CD4-positive, alpha-beta T cell (primary cell): Measurements from ENCODE around the gene CD96. TPM values are rescaled to one million over a fixed set of nuclear protein-coding genes. Genes with fewer than 3 reads are reported as not detected.
A peak's percentile ranks its signal among the peaks of the same experiment; 100 is the strongest.

Experiments
- ATAC-seq: fragments of 200-7000 bp; cut with Tn5 transposase; one replicate; pipeline ENCODE4 v1.10.0; 2022; ENCODE audit warnings: mild to moderate bottlenecking; ENCODE audit not compliant: poor library complexity
- CTCF ChIA-PET: fragments of 350-600 bp; sonication (Branson Sonifier 250); formaldehyde crosslinking; loops from one replicate; lab custom pipeline; 2021; ENCODE audit warnings: antibody characterized with exemption, inconsistent platforms; lab: Charles Lee
- POLR2A ChIA-PET: fragments of 350-600 bp; sonication (Branson Sonifier 250); formaldehyde crosslinking; loops from one replicate; lab custom pipeline; 2021; ENCODE audit warnings: antibody characterized with exemption, inconsistent platforms; lab: Charles Lee
- DNase-seq, 14 experiments: peaks; one replicate each; pipeline ENCODE4 v3.0.0-alpha.2; 2013 to 2020; ENCODE audit warnings: mixed read lengths in 2 of 14
- H3K27ac ChIP-seq, 2 donors: one replicate each; pipeline versions ENCODE4 v1.5.1 to v1.7.0; 2013; ENCODE audit warnings: low read length in 2 of 2, low read depth in 1 of 2, mild to moderate bottlenecking in 1 of 2
- H3K27me3 ChIP-seq, 2 experiments: 1 replicate in 1 of 2; 2 replicates in 1 of 2; pipeline versions ENCODE4 v1.6.1 to v1.7.0; 2013; ENCODE audit warnings: low read length in 2 of 2, control low read depth in 1 of 2, mild to moderate bottlenecking in 1 of 2, moderate library complexity in 1 of 2; ENCODE audit not compliant: insufficient read depth in 2 of 2, control insufficient read depth in 1 of 2
- H3K36me3 ChIP-seq: one replicate; pipeline ENCODE4 v1.6.1; 2013; ENCODE audit warnings: low read length, control low read depth; ENCODE audit not compliant: insufficient read depth
- H3K4me1 ChIP-seq: one replicate; pipeline ENCODE4 v1.6.1; 2013; ENCODE audit warnings: low read length, control low read depth; ENCODE audit not compliant: insufficient read depth
- H3K4me3 ChIP-seq: one replicate; pipeline ENCODE4 v1.5.1; 2013; ENCODE audit warnings: mild to moderate bottlenecking, low read length, moderate library complexity
- H3K9me3 ChIP-seq, 2 experiments: 1 replicate in 1 of 2; 2 replicates in 1 of 2; pipeline versions ENCODE4 v1.6.1 to v1.7.0; 2013; ENCODE audit warnings: low read length in 2 of 2, mild to moderate bottlenecking in 2 of 2, control low read depth in 1 of 2, moderate library complexity in 1 of 2; ENCODE audit not compliant: control insufficient read depth in 1 of 2, insufficient read depth in 1 of 2
- H3K27ac Mint-ChIP-seq: one replicate; pipeline ENCODE4 v1.8.0; 2020; ENCODE audit warnings: mixed read lengths
- H3K27me3 Mint-ChIP-seq: one replicate; pipeline ENCODE4 v1.8.0; 2021; ENCODE audit warnings: mixed read lengths
- H3K36me3 Mint-ChIP-seq: one replicate; pipeline ENCODE4 v1.8.0; 2021; ENCODE audit warnings: low read depth, mixed read lengths
- H3K4me1 Mint-ChIP-seq: one replicate; pipeline ENCODE4 v1.8.0; 2021; ENCODE audit warnings: low read depth, mixed read lengths
- H3K4me3 Mint-ChIP-seq: one replicate; pipeline ENCODE4 v1.8.0; 2020; ENCODE audit warnings: mild to moderate bottlenecking, mixed read lengths
- H3K9me3 Mint-ChIP-seq: one replicate; pipeline ENCODE4 v1.8.0; 2020; ENCODE audit warnings: mixed read lengths
- CTCF ChIP-seq: fragments of 200-600 bp; IDR thresholded peaks from one replicate; pipeline ENCODE4 v1.8.0; 2022; ENCODE audit warnings: antibody characterized with exemption, mild to moderate bottlenecking
- intact Hi-C, 2 experiments: fragments of 100-400 bp; cut with DNase I in 1 of 2; cut with micrococcal nuclease in 1 of 2; formaldehyde crosslinking; loops; one replicate each; pipeline versions ENCODE4 v1.15.1 to v1.9.0; 2023 to 2025; cut with DNase I, micrococcal nuclease
- total RNA-seq, 174 experiments: library from RNA in 2 of 174; stranded (reverse) in 2 of 174; gene quantifications; one replicate each; pipeline ENCODE4 v1.2.3 and lab custom pipeline; 2021 to 2026

The CD96 gene
- total RNA-seq, 2 experiments from 2014 or later = 194 to 205 TPM

GRCh38 chr3:111694471-111694870, 152.5 kb downstream of the CD96 start:
- H3K4me1 ChIP-seq = peaks cover 2% of the 10 kb centered on the region
- ATAC-seq = no peak
- TF ChIP-seq CTCF = no peak
- H3K9me3 ChIP-seq = no peaks in the 10 kb centered on the region
- H3K4me3 ChIP-seq = no peak overlapping the region
- H3K4me3 Mint-ChIP-seq = no peak overlapping the region
- H3K27me3 ChIP-seq = no peaks in the 10 kb centered on the region
- H3K9me3 Mint-ChIP-seq = no peaks in the 10 kb centered on the region
- ChIA-PET CTCF (no interaction called here), POLR2A (interaction anchor here (0.6 kb wide), 2 partner anchors 84 to 361 kb away, joined by 3 read pairs; no protein-coding TSS in a partner anchor)
- DNase-seq = no peak
- intact Hi-C loops = no loop called here
- peaks cover 47% of the 10 kb centered on the region for H3K4me1 Mint-ChIP-seq
- no peak overlapping the region for H3K27ac ChIP-seq
- H3K27ac Mint-ChIP-seq = no peak overlapping the region
- H3K36me3 Mint-ChIP-seq = no peaks in the 10 kb centered on the region
- no peaks in the 10 kb centered on the region for H3K36me3 ChIP-seq
- no peaks in the 10 kb centered on the region for H3K27me3 Mint-ChIP-seq

DNA sequence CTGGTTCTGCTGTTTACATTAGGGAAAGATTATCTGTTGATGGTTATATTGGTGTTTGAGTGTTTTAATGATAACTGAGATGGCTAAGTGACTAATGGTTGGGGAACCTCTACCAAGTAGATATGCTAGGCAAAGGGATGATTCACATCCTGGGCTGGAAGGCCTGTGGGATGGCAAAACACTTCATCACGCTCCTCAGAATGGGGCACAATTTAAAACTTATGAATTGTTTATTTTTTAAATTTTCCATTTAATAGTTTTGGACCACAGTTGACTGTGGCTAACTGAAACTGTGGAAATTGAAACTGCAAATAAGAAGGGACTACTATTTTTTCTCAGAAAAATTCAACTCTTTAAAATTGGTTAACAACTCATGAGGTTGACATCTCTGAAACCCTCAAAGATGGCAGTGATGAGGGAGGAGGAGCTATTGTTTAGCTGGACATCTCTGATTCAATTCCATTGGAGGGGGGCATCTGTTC, 153.7 kb downstream of the CD96 start:
- peaks cover 2% of the 10 kb centered on the region for H3K4me1 ChIP-seq

DNA sequence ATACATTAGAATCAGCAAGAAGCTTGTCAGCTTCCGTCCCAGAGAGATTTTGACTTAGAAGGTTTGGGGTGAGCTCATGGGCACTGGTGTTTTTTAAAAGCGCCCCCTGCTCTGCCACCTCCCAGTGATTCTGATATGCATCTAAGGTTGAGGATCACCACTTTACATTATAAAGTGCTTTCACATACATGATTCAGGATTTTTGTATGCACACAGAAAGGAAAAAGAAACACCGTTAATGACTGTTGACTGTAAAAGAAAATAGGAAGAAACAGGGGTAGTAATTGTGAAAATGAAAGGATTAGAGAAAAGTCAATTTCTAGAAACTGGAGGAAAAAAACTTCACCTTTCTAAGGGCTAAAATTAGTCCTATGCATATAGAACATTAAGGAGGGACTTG, 158.1 kb downstream of the CD96 start:
- intact Hi-C loops = no loop called here
- H3K36me3 Mint-ChIP-seq = peaks cover under 1% of the 10 kb centered on the region
- no peak overlapping the region for H3K4me3 Mint-ChIP-seq
- no peak for ATAC-seq
- Histone ChIP-seq H3K9me3 (no peaks in the 10 kb centered on the region), H3K36me3 (no peaks in the 10 kb centered on the region), H3K4me3 (no peak overlapping the region), H3K4me1 (peaks cover 2% of the 10 kb centered on the region), H3K27me3 (no peaks in the 10 kb centered on the region), H3K27ac (no peak overlapping the region)
- ChIA-PET CTCF (interaction anchor here (1.1 kb wide), 1 partner anchor 27 kb away, joined by 3 read pairs; no protein-coding TSS in a partner anchor), POLR2A (interaction anchor here (0.8 to 1.1 kb wide), 3 partner anchors 17 to 279 kb away, joined by 3 read pairs; partner anchors contain the start of gene ABHD10)
- H3K27me3 Mint-ChIP-seq = no peaks in the 10 kb centered on the region
- peak overlapping the region; percentile 57 for H3K27ac Mint-ChIP-seq
- peaks cover 37% of the 10 kb centered on the region for H3K4me1 Mint-ChIP-seq
- no peak for TF ChIP-seq CTCF
- no peaks in the 10 kb centered on the region for H3K9me3 Mint-ChIP-seq
- no peak for DNase-seq

More for the DNA sequence above, 153.7 kb downstream of the CD96 start:
- TF ChIP-seq CTCF = no peak
- Histone ChIP-seq H3K27me3 (no peaks in the 10 kb centered on the region), H3K36me3 (no peaks in the 10 kb centered on the region), H3K27ac (no peak overlapping the region), H3K4me3 (no peak overlapping the region), H3K9me3 (no peaks in the 10 kb centered on the region)
- H3K9me3 Mint-ChIP-seq = no peaks in the 10 kb centered on the region
- peaks cover 46% of the 10 kb centered on the region for H3K4me1 Mint-ChIP-seq
- POLR2A ChIA-PET = interaction anchor here (1.1 kb wide), 1 partner anchor 26 kb away, joined by 3 read pairs; no protein-coding TSS in a partner anchor
- no peaks in the 10 kb centered on the region for H3K27me3 Mint-ChIP-seq
- H3K36me3 Mint-ChIP-seq = no peaks in the 10 kb centered on the region
- CTCF ChIA-PET = no interaction called here
- ATAC-seq (no peak), DNase-seq (peak in 1 of 14 experiments; percentile 22)
- H3K27ac Mint-ChIP-seq = no peak overlapping the region
- no peak overlapping the region for H3K4me3 Mint-ChIP-seq
- intact Hi-C loops = no loop called here
